K562 (cell line): ENCODE results near the gene ABCA3. TPM values are rescaled to one million over a fixed set of nuclear protein-coding genes. Genes with fewer than 3 reads are reported as not detected.

Source experiments
- ATAC-seq: fragments of 200-7000 bp; cut with Tn5 transposase; 3 replicates; pipeline ENCODE4 v1.9.1; 2020; ENCODE audit warnings: moderate library complexity
- BruUV-seq: library from RNA; stranded (reverse); fragments of 400-500 nt; replicated peaks from 2 replicates; lab custom pipeline; 2021; lab: Mats Ljungman, UMichigan
- CTCF ChIA-PET: fragments of 300-600 bp; formaldehyde crosslinking; extraction: SDS; loops from one replicate; lab custom pipeline; 2021; ENCODE audit warnings: low intra/inter-chr PET ratio; lab: Yijun Ruan, JAX
- POLR2A ChIA-PET: fragments of 300-600, 350-650 bp; sonication (Branson Sonifier 250); formaldehyde crosslinking; extraction: SDS; loops from one replicate; lab custom pipeline; 2021; ENCODE audit warnings: antibody characterized with exemption, inconsistent platforms; lab: Yijun Ruan, JAX
- DNase-seq, 4 experiments: peaks; one replicate each; pipeline versions ENCODE4 v3.0.0 to v3.0.0-alpha.2; 2011 to 2018; ENCODE audit warnings: low spot score in 3 of 4, mixed read lengths in 3 of 4; ENCODE audit errors: extremely low read depth in 1 of 4
- FAIRE-seq: peaks from 2 replicates; lab custom pipeline; 2011; peaks lifted over from hg19 to GRCh38; lab: Jason Lieb, UNC
- H2AFZ ChIP-seq: 2 replicates; pipeline ENCODE4 v1.6.0; 2011; ENCODE audit warnings: low read depth, low read length, control low read depth, inconsistent platforms
- H3K27ac ChIP-seq: fragments of 200-600 bp; 3 replicates; pipeline ENCODE4 v1.8.0; 2011; ENCODE audit warnings: low read depth, mild to moderate bottlenecking, control low read depth, inconsistent platforms, low read length, moderate library complexity, mixed read lengths; ENCODE audit errors: extremely low read depth
- H3K27me3 ChIP-seq, 2 experiments: fragments of 300-600 bp in 1 of 2; 2 replicates in 1 of 2; 3 replicates in 1 of 2; pipeline versions ENCODE4 v1.6.0 to v1.8.0; 2011; ENCODE audit warnings: inconsistent platforms in 2 of 2, low read length in 2 of 2, mild to moderate bottlenecking in 1 of 2, mixed read lengths in 1 of 2, moderate library complexity in 1 of 2; ENCODE audit not compliant: control insufficient read depth in 2 of 2, insufficient read depth in 2 of 2
- H3K36me3 ChIP-seq: fragments of 300-600 bp; 3 replicates; pipeline ENCODE4 v1.8.0; 2011; ENCODE audit warnings: mild to moderate bottlenecking, low read length, inconsistent platforms; ENCODE audit not compliant: control insufficient read depth, insufficient read depth
- H3K4me1 ChIP-seq, 2 experiments: fragments of 200-600 bp in 1 of 2; replicated peaks in 1 of 2; 2 replicates in 1 of 2; 3 replicates in 1 of 2; pipeline versions ENCODE4 v1.5.1 to v1.8.0; 2011; ENCODE audit warnings: inconsistent platforms in 2 of 2, low read length in 2 of 2, mild to moderate bottlenecking in 1 of 2, mixed read lengths in 1 of 2, moderate library complexity in 1 of 2; ENCODE audit not compliant: control insufficient read depth in 2 of 2, insufficient read depth in 2 of 2
- H3K4me2 ChIP-seq: 2 replicates; pipeline ENCODE4 v1.6.1; 2011; ENCODE audit warnings: low read length, control low read depth, inconsistent platforms, mixed read lengths; ENCODE audit not compliant: insufficient read depth
- H3K4me3 ChIP-seq: fragments of 200-600 bp; sonication (generic), shearing (Covaris generic); 2 replicates; pipeline ENCODE4 v1.5.1; 2016; ENCODE audit warnings: control low read depth, inconsistent platforms
- H3K79me2 ChIP-seq: fragments of 200-600 bp; 3 replicates; pipeline ENCODE4 v1.8.0; 2011; ENCODE audit warnings: low read length, inconsistent platforms; ENCODE audit not compliant: control insufficient read depth, insufficient read depth
- H3K9ac ChIP-seq, 2 experiments: 2 replicates each; pipeline versions ENCODE4 v1.6.0 to v1.6.1; 2011; ENCODE audit warnings: low read depth in 2 of 2, low read length in 2 of 2, control low read depth in 1 of 2, inconsistent platforms in 1 of 2, mild to moderate bottlenecking in 1 of 2, mixed read lengths in 1 of 2; ENCODE audit not compliant: insufficient read depth in 1 of 2
- H3K9me1 ChIP-seq: one replicate; pipeline ENCODE4 v1.6.0; 2011; ENCODE audit warnings: inconsistent platforms, mild to moderate bottlenecking, low read length, moderate library complexity; ENCODE audit not compliant: control insufficient read depth, insufficient read depth
- H3K9me3 ChIP-seq: replicated peaks from 2 replicates; pipeline ENCODE4 v1.5.1; 2011; ENCODE audit warnings: low read depth, low read length, inconsistent platforms; ENCODE audit not compliant: control insufficient read depth, insufficient read depth
- H4K20me1 ChIP-seq: replicated peaks from 2 replicates; pipeline ENCODE4 v1.6.1; 2011; ENCODE audit warnings: low read length, inconsistent platforms, mixed read lengths; ENCODE audit not compliant: control insufficient read depth, insufficient read depth
- ATF3 ChIP-seq, 2 experiments: fragments of 450-650 bp in 1 of 2; sonication (generic) in 1 of 2; formaldehyde crosslinking in 1 of 2; IDR thresholded peaks in 1 of 2; conservative IDR thresholded peaks in 1 of 2; 2 replicates each; pipeline versions ENCODE4 v1.6.1 to v1.8.1; 2016 to 2023; ENCODE audit warnings: mild to moderate bottlenecking in 2 of 2, moderate library complexity in 2 of 2, inconsistent platforms in 1 of 2, missing genetic modification reagents in 1 of 2
- ATF7 ChIP-seq: fragments of 450-650 bp; IDR thresholded peaks from 2 replicates; pipeline ENCODE4 v1.7.1; 2014; ENCODE audit warnings: mild to moderate bottlenecking, moderate library complexity
- ZNF449 ChIP-seq: fragments of 250-450 bp; sonication (Bioruptor Pico); IDR thresholded peaks from 2 replicates; pipeline ENCODE4 v1.8.0; 2022; ENCODE audit warnings: moderate library complexity, mild to moderate bottlenecking, inconsistent platforms
- WGBS: fragments of 100-300 bp; shearing (Covaris generic); methylation state at CpG from one replicate; pipeline ENCODE4 v1.1.6; 2016; ENCODE audit warnings: low coverage, mixed read lengths; ENCODE audit not compliant: insufficient coverage; ENCODE audit errors: missing lambda C conversion rate; 5-methylcytosine and 5-hydroxymethylcytosine counted together
- in situ Hi-C: fragments of 300-500 bp; cut with MboI; formaldehyde crosslinking; loops from 4 replicates; pipeline ENCODE4 v1.15.0; 2018; ENCODE audit warnings: inconsistent platforms, mixed read lengths
- intact Hi-C: fragments of 100-400 bp; cut with micrococcal nuclease; formaldehyde crosslinking; loops from 2 replicates; pipeline ENCODE4 v1.14.2; 2022
- polyA plus RNA-seq, 8 experiments: library from polyadenylated mRNA; depleted of rRNA in 4 of 8; stranded (reverse) in 5 of 8; unstranded in 3 of 8; fragments of >200 nt; fragmentation: Nextera tagmentation in 2 of 8; fragmentation: Illumina TruSeq in 1 of 8; extraction: Ambion mirVana in 2 of 8; extraction: Trizol in 1 of 8; gene quantifications; 2 replicates each; pipeline versions ENCODE4 v1.2.1 to v1.2.3, GENCODE V29; 2011 to 2014; ENCODE audit warnings: inconsistent platforms in 1 of 8, missing spikeins in 1 of 8
- total RNA-seq, 7 experiments: library from RNA; depleted of rRNA in 6 of 7; stranded (reverse); fragments of >200 nt in 6 of 7; fragmentation: Illumina TruSeq in 2 of 7; extraction: Trizol in 2 of 7; gene quantifications; 2 replicates each; pipeline versions ENCODE4 v1.2.1 to v1.2.3, GENCODE V29; 2011 to 2021; ENCODE audit warnings: low replicate concordance in 1 of 7
- TF ChIP-seq, protein P1 (sequence below), 2 experiments: fragments of 450-650 bp; formaldehyde crosslinking in 1 of 2; IDR thresholded peaks; 2 replicates each; pipeline versions ENCODE4 v1.4.0 to v1.6.1; 2014 to 2020; ENCODE audit warnings: mild to moderate bottlenecking in 2 of 2, borderline replicate concordance in 1 of 2, low read depth in 1 of 2

ABCA3 gene
- total and polyA plus RNA-seq, 9 of the 15 experiments (the other 6 are each of a cell fraction or from before 2014, with no cell fraction given): 0.66 to 23.7 (median 6.9) TPM

GRCh38 chr16:2385190-2385836, 44.8 kb upstream of the ABCA3 start:
- 10% methylated on average over 3 of the region's 3 CpGs for WGBS
- Histone ChIP-seq H3K9ac (no peak overlapping the region), H4K20me1 (no peaks in the 10 kb centered on the region), H3K27ac (no peak overlapping the region), H3K4me2 (no peak overlapping the region), H2AFZ (no peak overlapping the region), H3K79me2 (no peaks in the 10 kb centered on the region), H3K27me3 (no peaks in the 10 kb centered on the region), H3K36me3 (no peaks in the 10 kb centered on the region), H3K4me1 (peaks cover 0 to 3% of the 10 kb centered on the region in 2 experiments; a peak in 2 of 5 replicates), H3K9me3 (no peaks in the 10 kb centered on the region), H3K9me1 (no peaks in the 10 kb centered on the region), H3K4me3 (no peak overlapping the region)
- intact Hi-C loops (no loop called here), in situ Hi-C loops (no loop called here)
- POLR2A ChIA-PET: interaction anchor here (0.5 to 1.4 kb wide), 4 partner anchors 11 to 47 kb away, joined by 3 to 4 read pairs (median 3); no protein-coding TSS in a partner anchor
- DNase-seq (no peak), FAIRE-seq (no peak), ATAC-seq (no peak)
- no TSS peak for BruUV-seq
- TF ChIP-seq ATF7 (peak; percentile 20; the same call in 1 of the 2 replicates), ATF3 (IDR thresholded peaks at IDR 0.05) (peak; percentile 44; the same call in 1 of the 2 replicates), ATF3 (CRISPR knock-in tag; conservative IDR thresholded peaks at IDR 0.05) (no peak), ZNF449 (CRISPR knock-in tag) (peak; percentile 68; the same call in 1 of the 2 replicates)
- TF ChIP-seq, protein P1, sequence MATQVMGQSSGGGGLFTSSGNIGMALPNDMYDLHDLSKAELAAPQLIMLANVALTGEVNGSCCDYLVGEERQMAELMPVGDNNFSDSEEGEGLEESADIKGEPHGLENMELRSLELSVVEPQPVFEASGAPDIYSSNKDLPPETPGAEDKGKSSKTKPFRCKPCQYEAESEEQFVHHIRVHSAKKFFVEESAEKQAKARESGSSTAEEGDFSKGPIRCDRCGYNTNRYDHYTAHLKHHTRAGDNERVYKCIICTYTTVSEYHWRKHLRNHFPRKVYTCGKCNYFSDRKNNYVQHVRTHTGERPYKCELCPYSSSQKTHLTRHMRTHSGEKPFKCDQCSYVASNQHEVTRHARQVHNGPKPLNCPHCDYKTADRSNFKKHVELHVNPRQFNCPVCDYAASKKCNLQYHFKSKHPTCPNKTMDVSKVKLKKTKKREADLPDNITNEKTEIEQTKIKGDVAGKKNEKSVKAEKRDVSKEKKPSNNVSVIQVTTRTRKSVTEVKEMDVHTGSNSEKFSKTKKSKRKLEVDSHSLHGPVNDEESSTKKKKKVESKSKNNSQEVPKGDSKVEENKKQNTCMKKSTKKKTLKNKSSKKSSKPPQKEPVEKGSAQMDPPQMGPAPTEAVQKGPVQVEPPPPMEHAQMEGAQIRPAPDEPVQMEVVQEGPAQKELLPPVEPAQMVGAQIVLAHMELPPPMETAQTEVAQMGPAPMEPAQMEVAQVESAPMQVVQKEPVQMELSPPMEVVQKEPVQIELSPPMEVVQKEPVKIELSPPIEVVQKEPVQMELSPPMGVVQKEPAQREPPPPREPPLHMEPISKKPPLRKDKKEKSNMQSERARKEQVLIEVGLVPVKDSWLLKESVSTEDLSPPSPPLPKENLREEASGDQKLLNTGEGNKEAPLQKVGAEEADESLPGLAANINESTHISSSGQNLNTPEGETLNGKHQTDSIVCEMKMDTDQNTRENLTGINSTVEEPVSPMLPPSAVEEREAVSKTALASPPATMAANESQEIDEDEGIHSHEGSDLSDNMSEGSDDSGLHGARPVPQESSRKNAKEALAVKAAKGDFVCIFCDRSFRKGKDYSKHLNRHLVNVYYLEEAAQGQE (IDR thresholded peaks at IDR 0.05; ENCODE audit: borderline replicate concordance): no peak
- TF ChIP-seq, protein P1 (CRISPR knock-in tag; IDR thresholded peaks at IDR 0.05; ENCODE audit: low read depth): no peak
- CTCF ChIA-PET: no interaction called here
